ENCODE data around the gene PNRC2.
"Not testable (repeated sequence)": the region's sequence is repeated elsewhere in the genome, so short reads cannot be mapped to it uniquely, and the experiment has no call there.

GRCh38 chr1:24012878-24013277 is 53.2 kb downstream of the PNRC2 start:
- TF ChIP-seq, protein P1, sequence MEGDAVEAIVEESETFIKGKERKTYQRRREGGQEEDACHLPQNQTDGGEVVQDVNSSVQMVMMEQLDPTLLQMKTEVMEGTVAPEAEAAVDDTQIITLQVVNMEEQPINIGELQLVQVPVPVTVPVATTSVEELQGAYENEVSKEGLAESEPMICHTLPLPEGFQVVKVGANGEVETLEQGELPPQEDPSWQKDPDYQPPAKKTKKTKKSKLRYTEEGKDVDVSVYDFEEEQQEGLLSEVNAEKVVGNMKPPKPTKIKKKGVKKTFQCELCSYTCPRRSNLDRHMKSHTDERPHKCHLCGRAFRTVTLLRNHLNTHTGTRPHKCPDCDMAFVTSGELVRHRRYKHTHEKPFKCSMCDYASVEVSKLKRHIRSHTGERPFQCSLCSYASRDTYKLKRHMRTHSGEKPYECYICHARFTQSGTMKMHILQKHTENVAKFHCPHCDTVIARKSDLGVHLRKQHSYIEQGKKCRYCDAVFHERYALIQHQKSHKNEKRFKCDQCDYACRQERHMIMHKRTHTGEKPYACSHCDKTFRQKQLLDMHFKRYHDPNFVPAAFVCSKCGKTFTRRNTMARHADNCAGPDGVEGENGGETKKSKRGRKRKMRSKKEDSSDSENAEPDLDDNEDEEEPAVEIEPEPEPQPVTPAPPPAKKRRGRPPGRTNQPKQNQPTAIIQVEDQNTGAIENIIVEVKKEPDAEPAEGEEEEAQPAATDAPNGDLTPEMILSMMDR (IDR thresholded peaks at IDR 0.05), result not testable (repeated sequence)
- TF ChIP-seq POLR2A (IDR thresholded peaks at IDR 0.05), result not testable (repeated sequence)
